Gastroesophageal sphincter (tissue), 3 donors: ENCODE measurements around the gene BEGAIN.

Experiments used
- EP300 ChIP-seq: sonication (generic); formaldehyde crosslinking; IDR thresholded peaks from one replicate; pipeline ENCODE4 v1.6.1; 2017; ENCODE audit warnings: antibody characterized with exemption, mild to moderate bottlenecking
- TF ChIP-seq, protein P1 (sequence below), 4 experiments: fragments of 200-600 bp in 2 of 4; fragments of 450-650 bp in 2 of 4; sonication (generic) in 1 of 4; IDR thresholded peaks; one replicate each; pipeline ENCODE4 v1.5.1; 2017 to 2019; ENCODE audit warnings: antibody characterized with exemption in 4 of 4, mild to moderate bottlenecking in 2 of 4, moderate library complexity in 2 of 4

DNA sequence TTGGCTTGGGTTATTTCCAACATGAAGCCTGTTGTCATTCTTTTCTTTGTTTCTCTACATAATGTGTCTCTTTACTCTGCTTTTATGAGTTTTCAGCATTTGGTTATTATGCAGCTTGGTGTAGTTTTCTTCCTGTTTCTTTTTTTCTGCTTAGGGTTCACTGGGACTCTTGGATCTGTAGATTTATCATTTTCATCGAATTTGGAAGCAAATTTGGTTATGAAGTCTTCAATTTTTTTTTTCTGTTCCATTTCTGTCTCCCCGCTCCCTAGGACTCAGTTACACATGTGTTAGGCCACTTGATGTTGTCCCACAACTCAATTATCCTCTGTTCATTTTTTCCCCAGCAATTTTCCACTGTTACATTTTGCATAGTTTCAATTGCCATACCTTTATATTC, 13.8 kb upstream of the BEGAIN start:
- no peak for TF ChIP-seq EP300
- TF ChIP-seq, protein P1, sequence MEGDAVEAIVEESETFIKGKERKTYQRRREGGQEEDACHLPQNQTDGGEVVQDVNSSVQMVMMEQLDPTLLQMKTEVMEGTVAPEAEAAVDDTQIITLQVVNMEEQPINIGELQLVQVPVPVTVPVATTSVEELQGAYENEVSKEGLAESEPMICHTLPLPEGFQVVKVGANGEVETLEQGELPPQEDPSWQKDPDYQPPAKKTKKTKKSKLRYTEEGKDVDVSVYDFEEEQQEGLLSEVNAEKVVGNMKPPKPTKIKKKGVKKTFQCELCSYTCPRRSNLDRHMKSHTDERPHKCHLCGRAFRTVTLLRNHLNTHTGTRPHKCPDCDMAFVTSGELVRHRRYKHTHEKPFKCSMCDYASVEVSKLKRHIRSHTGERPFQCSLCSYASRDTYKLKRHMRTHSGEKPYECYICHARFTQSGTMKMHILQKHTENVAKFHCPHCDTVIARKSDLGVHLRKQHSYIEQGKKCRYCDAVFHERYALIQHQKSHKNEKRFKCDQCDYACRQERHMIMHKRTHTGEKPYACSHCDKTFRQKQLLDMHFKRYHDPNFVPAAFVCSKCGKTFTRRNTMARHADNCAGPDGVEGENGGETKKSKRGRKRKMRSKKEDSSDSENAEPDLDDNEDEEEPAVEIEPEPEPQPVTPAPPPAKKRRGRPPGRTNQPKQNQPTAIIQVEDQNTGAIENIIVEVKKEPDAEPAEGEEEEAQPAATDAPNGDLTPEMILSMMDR (IDR thresholded peaks at IDR 0.05): no peak
